GM18861 (cell line): ENCODE measurements around the gene TSACC.

Experiments used
- ATAC-seq: cut with Tn5 transposase; IDR thresholded peaks from one replicate; pipeline ENCODE4 v1.9.1; 2021; ENCODE audit not compliant: unreplicated experiment

TSACC gene

DNA sequence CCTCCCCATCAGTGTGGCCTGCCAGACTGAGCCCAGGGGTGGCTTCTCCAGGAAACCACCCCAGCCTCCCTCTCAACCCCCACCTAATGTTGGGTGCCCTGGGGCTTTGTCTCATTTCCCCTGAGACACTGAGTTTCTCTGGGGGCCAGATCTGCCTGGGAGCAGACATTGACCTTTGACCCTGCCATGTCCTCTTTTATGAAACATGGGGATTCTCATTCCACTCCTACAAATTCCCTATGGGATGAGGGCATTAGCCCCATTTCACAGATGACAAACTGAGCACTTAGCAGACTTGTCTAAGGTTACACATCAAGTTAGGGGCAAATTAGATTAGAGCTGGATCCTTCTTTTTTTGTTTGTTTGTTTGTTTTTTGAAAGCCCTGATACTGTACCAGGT lies 54.8 kb downstream of the TSACC start:
- no peak for ATAC-seq

- ATAC-seq, result no peak
Observed at GRCh38 chr1:156394082-156394481, 55.8 kb downstream of the TSACC start.

GRCh38 chr1:156394835-156395461 lies 56.6 kb downstream of the TSACC start:
- ATAC-seq, result no peak
